Uterus (tissue), 4 donors: Measurements from ENCODE around the gene EGR1. TPM values are rescaled to one million over a fixed set of nuclear protein-coding genes. Genes with fewer than 3 reads are reported as not detected.

Experiments
- DNase-seq, 2 donors: peaks; one replicate each; pipeline ENCODE4 v3.0.0-alpha.2; 2019 to 2020
- H3K27ac ChIP-seq, 2 donors: fragments of 200-600 bp; sonication (generic); 1 replicate in 1 of 2; 2 replicates in 1 of 2; pipeline ENCODE4 v1.5.1; 2016 to 2018
- H3K27me3 ChIP-seq, 2 donors: fragments of 200-600 bp; sonication (generic); one replicate each; pipeline ENCODE4 v1.5.1; 2018 to 2019; ENCODE audit warnings: control low read depth in 1 of 2
- H3K36me3 ChIP-seq, 2 donors: fragments of 200-600 bp; sonication (generic); one replicate each; pipeline ENCODE4 v1.5.1; 2019; ENCODE audit warnings: control low read depth in 1 of 2
- H3K4me1 ChIP-seq, 2 donors: fragments of 200-600 bp; sonication (generic); one replicate each; pipeline ENCODE4 v1.5.1; 2018 to 2019; ENCODE audit warnings: control low read depth in 1 of 2
- H3K4me3 ChIP-seq, 2 donors: fragments of 200-600 bp; sonication (generic); 1 replicate in 1 of 2; 2 replicates in 1 of 2; pipeline ENCODE4 v1.5.1; 2018 to 2019; ENCODE audit warnings: mild to moderate bottlenecking in 1 of 2
- H3K9me3 ChIP-seq, 2 donors: fragments of 200-600 bp; sonication (generic); one replicate each; pipeline ENCODE4 v1.5.1; 2019; ENCODE audit warnings: control low read depth in 1 of 2
- POLR2A ChIP-seq, 2 donors: fragments of 450-650 bp; IDR thresholded peaks; one replicate each; pipeline ENCODE4 v1.6.1; 2016; ENCODE audit warnings: antibody characterized with exemption in 2 of 2, mild to moderate bottlenecking in 1 of 2, moderate library complexity in 1 of 2
- intact Hi-C: fragments of 100-400 bp; cut with DNase I; formaldehyde crosslinking; loops from one replicate; pipeline ENCODE4 v1.15.1; 2023; ENCODE audit warnings: low total_unique reads
- total RNA-seq, 4 donors: library from RNA; depleted of rRNA in 3 of 4; stranded (reverse); fragments of >200 nt in 3 of 4; gene quantifications; one replicate each; pipeline versions ENCODE4 v1.1.0 to v1.2.4, GENCODE V29; 2014 to 2023
- TF ChIP-seq, protein P1 (sequence below), 4 experiments: fragments of 200-600 bp in 2 of 4; fragments of 450-650 bp in 2 of 4; sonication (generic) in 2 of 4; IDR thresholded peaks; one replicate each; pipeline ENCODE4 v1.5.1; 2016 to 2019; ENCODE audit warnings: antibody characterized with exemption in 4 of 4, mild to moderate bottlenecking in 2 of 4, moderate library complexity in 1 of 4
- donor health status: DM: yes; HTN: yes; CAD: no.

EGR1 gene
- total RNA-seq, 4 donors from 2014 or later, result 2.6 to 123 (median 35.2) TPM

DNA sequence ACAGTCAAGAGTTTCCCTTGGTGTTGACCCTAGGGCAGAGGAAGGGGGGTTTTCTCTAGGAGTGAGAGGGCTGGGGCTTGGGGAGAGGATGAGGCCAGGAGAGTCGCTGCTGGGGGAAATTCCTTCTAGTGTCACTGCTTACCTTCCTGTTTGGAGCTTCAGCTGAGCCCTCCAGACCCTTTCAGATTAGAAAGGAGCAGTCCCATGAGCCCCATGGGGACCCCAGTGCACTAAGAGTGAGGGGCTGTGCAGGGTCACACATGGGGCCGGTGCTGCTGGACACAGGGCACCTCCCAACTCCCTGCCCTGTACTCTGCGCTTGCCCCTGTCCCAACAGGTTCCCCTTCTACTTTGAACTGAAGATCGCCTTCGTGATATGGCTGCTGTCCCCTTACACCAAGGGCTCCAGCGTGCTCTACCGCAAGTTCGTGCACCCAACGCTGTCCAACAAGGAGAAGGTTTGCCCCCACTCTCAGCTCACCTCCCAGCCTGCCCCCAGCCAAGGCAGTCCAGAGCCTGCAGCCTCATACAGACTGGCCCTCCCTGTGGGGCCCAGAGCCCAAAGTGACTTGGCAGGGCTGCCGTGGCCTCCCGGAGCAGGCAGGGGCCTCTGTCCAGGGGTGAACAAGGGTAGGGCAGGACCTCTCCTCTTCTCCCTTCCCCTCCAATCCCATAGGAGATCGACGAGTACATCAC, 21.1 kb upstream of the EGR1 start:
- DNase-seq, result no peak
- Histone ChIP-seq H3K27ac (no peak overlapping the region), H3K9me3 (no peaks in the 10 kb centered on the region), H3K4me1 (no peaks in the 10 kb centered on the region), H3K4me3 (no peak overlapping the region), H3K27me3 (no peaks in the 10 kb centered on the region), H3K36me3 (no peaks in the 10 kb centered on the region)
- intact Hi-C loops, result no loop called here
- TF ChIP-seq, protein P1, sequence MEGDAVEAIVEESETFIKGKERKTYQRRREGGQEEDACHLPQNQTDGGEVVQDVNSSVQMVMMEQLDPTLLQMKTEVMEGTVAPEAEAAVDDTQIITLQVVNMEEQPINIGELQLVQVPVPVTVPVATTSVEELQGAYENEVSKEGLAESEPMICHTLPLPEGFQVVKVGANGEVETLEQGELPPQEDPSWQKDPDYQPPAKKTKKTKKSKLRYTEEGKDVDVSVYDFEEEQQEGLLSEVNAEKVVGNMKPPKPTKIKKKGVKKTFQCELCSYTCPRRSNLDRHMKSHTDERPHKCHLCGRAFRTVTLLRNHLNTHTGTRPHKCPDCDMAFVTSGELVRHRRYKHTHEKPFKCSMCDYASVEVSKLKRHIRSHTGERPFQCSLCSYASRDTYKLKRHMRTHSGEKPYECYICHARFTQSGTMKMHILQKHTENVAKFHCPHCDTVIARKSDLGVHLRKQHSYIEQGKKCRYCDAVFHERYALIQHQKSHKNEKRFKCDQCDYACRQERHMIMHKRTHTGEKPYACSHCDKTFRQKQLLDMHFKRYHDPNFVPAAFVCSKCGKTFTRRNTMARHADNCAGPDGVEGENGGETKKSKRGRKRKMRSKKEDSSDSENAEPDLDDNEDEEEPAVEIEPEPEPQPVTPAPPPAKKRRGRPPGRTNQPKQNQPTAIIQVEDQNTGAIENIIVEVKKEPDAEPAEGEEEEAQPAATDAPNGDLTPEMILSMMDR (IDR thresholded peaks at IDR 0.05), result no peak
- no peak for TF ChIP-seq POLR2A (IDR thresholded peaks at IDR 0.05)

- no peak for DNase-seq
- no peak overlapping the region for H3K4me3 ChIP-seq
- no peaks in the 10 kb centered on the region for H3K4me1 ChIP-seq
- H3K9me3 ChIP-seq, result no peaks in the 10 kb centered on the region
- no peaks in the 10 kb centered on the region for H3K36me3 ChIP-seq
- no peak for TF ChIP-seq POLR2A (IDR thresholded peaks at IDR 0.05)
- TF ChIP-seq, protein P1 (IDR thresholded peaks at IDR 0.05), result no peak
- no peaks in the 10 kb centered on the region for H3K27me3 ChIP-seq
- intact Hi-C loops, result loop anchor here (5.0 kb wide), 1 partner anchor 57 kb away; no protein-coding TSS in a partner anchor
- no peak overlapping the region for H3K27ac ChIP-seq
These were observed 20.3 kb upstream of the EGR1 start for GRCh38 chr5:138444774-138445546.

DNA sequence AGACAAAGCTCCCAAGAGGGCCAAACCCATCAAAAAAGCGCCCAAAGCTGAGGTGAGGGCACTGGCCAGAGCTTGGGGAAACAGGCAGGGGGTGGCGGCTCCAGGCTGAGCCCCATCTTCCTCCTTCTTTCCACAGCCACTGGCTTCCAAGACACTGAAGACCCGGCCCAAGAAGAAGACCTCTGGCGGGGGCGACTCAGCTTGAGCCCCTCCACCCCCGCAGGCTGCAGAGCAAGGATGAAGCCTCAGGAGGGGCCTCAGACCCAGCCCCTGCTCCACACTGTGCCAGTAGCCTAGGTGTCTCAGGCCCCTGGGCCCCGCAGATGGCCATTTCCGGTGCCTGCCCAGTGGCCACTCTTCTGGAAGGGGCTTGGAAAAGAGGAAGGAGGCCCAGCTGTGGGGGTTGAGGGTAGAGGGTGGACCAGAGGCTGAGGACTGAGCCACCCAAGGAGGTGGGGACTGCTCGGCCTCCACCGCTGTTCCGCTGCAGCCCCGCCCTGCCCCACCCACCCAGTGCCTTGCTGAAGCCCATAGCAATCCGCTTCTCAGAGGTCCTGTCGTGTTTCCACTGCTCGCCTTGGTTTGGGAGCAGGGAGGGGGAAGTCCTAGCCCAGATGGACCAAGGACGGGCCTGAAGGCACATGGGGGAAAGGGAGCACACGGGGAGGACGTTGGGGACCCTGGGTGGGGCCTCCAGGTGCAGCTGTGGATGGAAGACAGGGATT, 19.6 kb upstream of the EGR1 start:
- Histone ChIP-seq H3K27ac (no peak overlapping the region), H3K4me3 (no peak overlapping the region), H3K27me3 (no peaks in the 10 kb centered on the region), H3K4me1 (no peaks in the 10 kb centered on the region), H3K36me3 (no peaks in the 10 kb centered on the region), H3K9me3 (no peaks in the 10 kb centered on the region)
- intact Hi-C loops, result loop anchor here (5.0 kb wide), 1 partner anchor 57 kb away; no protein-coding TSS in a partner anchor
- no peak for TF ChIP-seq POLR2A (IDR thresholded peaks at IDR 0.05)
- TF ChIP-seq, protein P1 (IDR thresholded peaks at IDR 0.05), result no peak
- no peak for DNase-seq

DNA sequence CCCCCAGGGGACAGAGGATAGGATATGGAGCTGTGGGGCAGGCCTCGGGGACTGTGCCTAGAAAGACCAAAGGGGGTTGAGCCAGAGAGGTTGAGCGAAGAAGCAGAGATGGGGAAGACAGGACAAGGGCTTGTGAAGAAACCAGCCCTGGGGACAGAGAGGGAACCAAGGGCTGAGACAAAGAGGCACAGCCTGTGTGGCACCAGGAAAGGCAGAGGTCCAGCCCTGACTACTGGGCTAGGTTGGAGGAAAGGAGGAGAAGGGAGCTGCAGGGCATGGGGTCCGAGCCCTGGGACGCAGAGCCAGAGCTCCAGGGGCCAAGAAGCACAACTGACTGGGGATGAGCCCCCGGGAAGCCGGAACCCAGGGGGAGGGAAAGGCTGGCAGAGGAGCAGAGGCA, 17.2 kb upstream of the EGR1 start:
- Histone ChIP-seq H3K27ac (no peak overlapping the region), H3K36me3 (no peaks in the 10 kb centered on the region), H3K4me3 (no peak overlapping the region), H3K4me1 (no peaks in the 10 kb centered on the region), H3K27me3 (no peaks in the 10 kb centered on the region), H3K9me3 (no peaks in the 10 kb centered on the region)
- intact Hi-C loops, result loop anchor here (5.0 kb wide), 1 partner anchor 54 kb away; no protein-coding TSS in a partner anchor
- peak in 1 of 2 donors; percentile 13 for DNase-seq
- TF ChIP-seq, protein P1 (IDR thresholded peaks at IDR 0.05), result no peak
- TF ChIP-seq POLR2A (IDR thresholded peaks at IDR 0.05), result no peak
